Esophagus muscularis mucosa (tissue), 4 donors: Measurements from ENCODE around the gene GPC6.

Source experiments
- CTCF ChIP-seq, 3 experiments: fragments of 200-600 bp in 2 of 3; fragments of 450-650 bp in 1 of 3; sonication (generic) in 2 of 3; IDR thresholded peaks; one replicate each; pipeline ENCODE4 v1.5.1; 2017 to 2019; ENCODE audit warnings: antibody characterized with exemption in 3 of 3, mild to moderate bottlenecking in 2 of 3, moderate library complexity in 1 of 3
- EP300 ChIP-seq: sonication (generic); formaldehyde crosslinking; IDR thresholded peaks from one replicate; pipeline ENCODE4 v1.6.1; 2017; ENCODE audit warnings: antibody characterized with exemption
- POLR2A ChIP-seq: fragments of 450-650 bp; IDR thresholded peaks from one replicate; pipeline ENCODE4 v1.6.1; 2017; ENCODE audit warnings: antibody characterized with exemption, moderate library complexity, mild to moderate bottlenecking, low read depth
- POLR2AphosphoS5 ChIP-seq, 2 donors: sonication (generic); formaldehyde crosslinking; IDR thresholded peaks; one replicate each; pipeline ENCODE4 v1.6.1; 2017; ENCODE audit warnings: antibody characterized with exemption in 2 of 2

DNA sequence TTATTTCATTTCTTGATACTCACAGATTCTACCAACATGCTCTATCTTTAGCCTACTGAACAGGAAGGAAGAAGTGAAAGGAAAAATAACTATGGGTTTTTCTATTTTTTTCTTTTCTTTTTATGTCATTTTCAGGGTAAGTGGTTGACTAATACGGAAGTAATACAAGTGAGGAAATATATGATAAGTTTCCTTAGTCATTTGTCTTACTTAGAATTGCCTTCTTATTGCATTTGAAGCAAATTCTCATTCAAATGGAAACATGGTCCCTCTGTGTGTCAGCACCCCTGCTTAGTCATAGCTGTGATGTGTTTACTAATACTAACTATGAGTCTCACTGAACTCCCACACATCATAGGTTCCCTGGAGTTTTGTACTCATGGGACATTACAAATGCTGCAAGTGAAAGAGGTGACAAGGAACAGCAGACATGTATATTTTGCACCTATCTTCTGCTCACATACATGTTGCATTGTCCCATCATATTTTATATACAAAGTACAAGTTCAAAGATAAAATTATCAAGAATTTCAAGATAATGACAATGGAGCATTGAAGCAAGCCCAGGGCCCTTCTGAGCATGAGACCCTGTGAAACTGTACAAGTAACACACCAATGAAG, 1192.8 kb downstream of the GPC6 start:
- TF ChIP-seq CTCF (IDR thresholded peaks at IDR 0.05) (no peak), POLR2A (no peak), EP300 (no peak), POLR2AphosphoS5 (IDR thresholded peaks at IDR 0.05) (no peak)
